Kidney (tissue), 14 donors: Measurements from ENCODE around the gene FAM83B. TPM values are rescaled to one million over a fixed set of nuclear protein-coding genes. Genes with fewer than 3 reads are reported as not detected.
"Not testable (repeated sequence)": the region's sequence is repeated elsewhere in the genome, so short reads cannot be mapped to it uniquely, and the experiment has no call there.

Experiments used
- DNase-seq, 5 donors: peaks; one replicate each; pipeline ENCODE4 v3.0.0-alpha.2; 2013 to 2020
- FAIRE-seq: peaks from 2 replicates; lab custom pipeline; 2012; peaks lifted over from hg19 to GRCh38; lab: Jason Lieb, UNC
- H3K27ac ChIP-seq, 2 donors: one replicate each; pipeline ENCODE4 v1.7.0; 2013; ENCODE audit warnings: low read depth in 2 of 2, low read length in 2 of 2, inconsistent platforms in 1 of 2
- H3K27me3 ChIP-seq: one replicate; pipeline ENCODE4 v1.7.1; 2013; ENCODE audit warnings: low read length, inconsistent platforms; ENCODE audit not compliant: control insufficient read depth, insufficient read depth
- H3K36me3 ChIP-seq, 3 donors: one replicate each; pipeline versions ENCODE4 v1.7.0 to v1.7.1; 2013; ENCODE audit warnings: low read length in 3 of 3, control low read depth in 1 of 3, inconsistent platforms in 1 of 3; ENCODE audit not compliant: insufficient read depth in 3 of 3, control insufficient read depth in 2 of 3
- H3K4me1 ChIP-seq, 3 donors: one replicate each; pipeline versions ENCODE4 v1.7.0 to v1.7.1; 2013; ENCODE audit warnings: low read length in 3 of 3, inconsistent platforms in 1 of 3, low read depth in 1 of 3; ENCODE audit not compliant: control insufficient read depth in 2 of 3, insufficient read depth in 2 of 3
- H3K4me3 ChIP-seq, 3 donors: one replicate each; pipeline versions ENCODE4 v1.7.0 to v1.8.1; 2013; ENCODE audit warnings: low read length in 3 of 3, control low read depth in 1 of 3, inconsistent platforms in 1 of 3
- H3K9ac ChIP-seq, 3 donors: one replicate each; pipeline versions ENCODE4 v1.7.0 to v1.7.1; 2013; ENCODE audit warnings: low read length in 3 of 3, control low read depth in 1 of 3, inconsistent platforms in 1 of 3
- H3K9me3 ChIP-seq, 3 donors: one replicate each; pipeline versions ENCODE4 v1.7.0 to v1.7.1; 2013; ENCODE audit warnings: low read length in 3 of 3, control low read depth in 1 of 3, inconsistent platforms in 1 of 3; ENCODE audit not compliant: control insufficient read depth in 2 of 3, insufficient read depth in 1 of 3
- CTCF ChIP-seq: IDR thresholded peaks from 3 replicates; pipeline ENCODE4 v1.5.1; 2012; ENCODE audit warnings: mild to moderate bottlenecking, moderate library complexity, borderline replicate concordance; ENCODE audit not compliant: insufficient read depth; ENCODE audit errors: extremely low read depth
- intact Hi-C: fragments of 100-400 bp; cut with DNase I; formaldehyde crosslinking; loops from one replicate; pipeline ENCODE4 v1.11.1; 2022
- polyA plus RNA-seq: library from polyadenylated mRNA; stranded (reverse); fragments of 350-450 nt; fragmentation: Illumina TruSeq; extraction: RNeasy Lipid Tissue Mini Kit (QIAGEN cat#74804); gene quantifications from one replicate; pipeline ENCODE4 v1.2.3, GENCODE V29; 2014; ENCODE audit warnings: low read depth, low replicate concordance; ENCODE audit not compliant: insufficient read depth
- total RNA-seq: library from RNA; stranded (reverse); fragmentation: NEBNext Ultra II Directional; extraction: Animal tissue kit (Norgen Biotek cat#: 25700); gene quantifications from one replicate; pipeline ENCODE4 v1.2.1, GENCODE V29; 2021
- donor health status: control.
- donor health status: control.
- donor health status: control.
- donor health status: control.
- donor health status: control.
- donor health status: DM: yes; HTN: yes; CAD: no.
- donor health status: Normal renal cell carcinoma (clear cell type).

FAM83B gene
- total and polyA plus RNA-seq, 2 donors from 2014 or later: 0.77 to 12.7 TPM

- intact Hi-C loops: no loop called here
- H3K9me3 ChIP-seq: no peaks in the 10 kb centered on the region
- FAIRE-seq: no peak
- no peak overlapping the region for H3K27ac ChIP-seq
- H3K4me3 ChIP-seq: no peak overlapping the region
- H3K27me3 ChIP-seq: no peaks in the 10 kb centered on the region
- H3K36me3 ChIP-seq: no peaks in the 10 kb centered on the region
- H3K4me1 ChIP-seq: no peaks in the 10 kb centered on the region
- TF ChIP-seq CTCF: no peak
- no peak overlapping the region for H3K9ac ChIP-seq
- DNase-seq: no peak
Measured at GRCh38 chr6:54970337-54970736, 123.8 kb downstream of the FAM83B start.

GRCh38 chr6:54971825-54972224, 125.3 kb downstream of the FAM83B start:
- FAIRE-seq (no peak), DNase-seq (no peak)
- H3K36me3 ChIP-seq: no peaks in the 10 kb centered on the region
- intact Hi-C loops: no loop called here
- no peak for TF ChIP-seq CTCF
- no peaks in the 10 kb centered on the region for H3K27me3 ChIP-seq
- no peak overlapping the region for H3K9ac ChIP-seq
- no peak overlapping the region for H3K4me3 ChIP-seq
- no peaks in the 10 kb centered on the region for H3K9me3 ChIP-seq
- no peaks in the 10 kb centered on the region for H3K4me1 ChIP-seq
- no peak overlapping the region for H3K27ac ChIP-seq

GRCh38 chr6:54979161-54979560, 132.6 kb downstream of the FAM83B start:
- H3K36me3 ChIP-seq, intact Hi-C loops, DNase-seq, H3K4me1 ChIP-seq, H3K9ac ChIP-seq, H3K27ac ChIP-seq, H3K27me3 ChIP-seq, H3K9me3 ChIP-seq, H3K4me3 ChIP-seq, FAIRE-seq: not testable (repeated sequence)

DNA sequence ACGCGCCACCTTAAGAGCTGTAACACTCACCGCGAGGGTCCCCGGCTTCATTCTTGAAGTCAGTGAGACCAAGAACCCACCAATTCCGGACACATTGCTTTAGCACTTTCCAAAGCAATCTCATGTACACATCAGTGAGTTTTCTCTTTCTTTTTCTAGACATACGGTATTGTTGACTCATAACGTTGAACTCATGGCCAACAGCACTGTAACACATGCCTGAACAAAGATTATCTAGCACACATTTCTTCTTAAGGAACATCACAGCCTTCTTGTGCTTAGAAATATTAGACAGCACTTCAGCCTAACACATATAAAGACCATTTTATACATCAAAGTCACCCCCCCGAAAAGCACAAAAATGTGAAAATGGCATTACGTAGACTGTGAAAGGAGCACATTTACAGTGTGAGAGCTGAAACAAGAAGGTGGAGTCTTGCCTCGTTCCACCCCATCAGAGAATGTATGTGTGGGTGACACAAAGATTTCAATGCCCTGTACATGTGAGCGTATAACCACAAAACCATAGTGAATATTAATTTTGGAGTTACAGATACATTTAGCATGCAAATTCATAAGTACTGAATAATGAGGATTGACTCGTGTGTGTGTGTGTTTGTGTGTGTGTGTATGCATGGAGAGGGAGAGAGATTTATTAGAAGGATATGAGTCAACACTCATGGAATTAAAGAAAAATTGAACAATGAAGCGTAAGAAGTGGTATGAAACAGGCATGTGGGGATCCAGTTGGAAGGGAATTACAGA, 134.1 kb downstream of the FAM83B start:
- DNase-seq (no peak), FAIRE-seq (no peak)
- H3K36me3 ChIP-seq: no peaks in the 10 kb centered on the region
- no peak overlapping the region for H3K27ac ChIP-seq
- no peaks in the 10 kb centered on the region for H3K27me3 ChIP-seq
- H3K4me1 ChIP-seq: no peaks in the 10 kb centered on the region
- intact Hi-C loops: no loop called here
- H3K4me3 ChIP-seq: no peak overlapping the region
- no peak for TF ChIP-seq CTCF
- no peak overlapping the region for H3K9ac ChIP-seq
- H3K9me3 ChIP-seq: no peaks in the 10 kb centered on the region
